ENCODE data around the gene L3MBTL4.
A peak's percentile ranks its signal among the peaks of the same experiment; 100 is the strongest.
"Not testable (repeated sequence)": the region's sequence is repeated elsewhere in the genome, so short reads cannot be mapped to it uniquely, and the experiment has no call there.

L3MBTL4 gene

DNA sequence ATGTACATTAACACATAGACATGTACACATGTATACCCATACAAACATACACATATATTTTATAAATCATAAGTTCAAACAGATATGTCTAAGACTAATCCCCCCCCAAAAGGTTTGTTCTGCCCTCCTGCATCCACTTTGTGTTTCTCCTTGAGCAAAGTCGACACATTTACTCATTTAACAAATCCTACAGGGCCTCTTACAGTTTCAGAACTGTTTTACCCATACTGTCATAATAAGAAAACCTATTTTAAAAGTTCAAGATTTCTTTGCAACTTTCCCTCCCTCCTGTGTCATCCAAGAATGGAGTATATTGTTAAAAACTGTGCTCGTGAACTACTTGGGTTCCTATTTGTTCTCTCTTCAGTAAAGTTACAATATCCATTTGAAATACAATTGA, 166.7 kb downstream of the L3MBTL4 start:
- DNase-seq = no peak

DNA sequence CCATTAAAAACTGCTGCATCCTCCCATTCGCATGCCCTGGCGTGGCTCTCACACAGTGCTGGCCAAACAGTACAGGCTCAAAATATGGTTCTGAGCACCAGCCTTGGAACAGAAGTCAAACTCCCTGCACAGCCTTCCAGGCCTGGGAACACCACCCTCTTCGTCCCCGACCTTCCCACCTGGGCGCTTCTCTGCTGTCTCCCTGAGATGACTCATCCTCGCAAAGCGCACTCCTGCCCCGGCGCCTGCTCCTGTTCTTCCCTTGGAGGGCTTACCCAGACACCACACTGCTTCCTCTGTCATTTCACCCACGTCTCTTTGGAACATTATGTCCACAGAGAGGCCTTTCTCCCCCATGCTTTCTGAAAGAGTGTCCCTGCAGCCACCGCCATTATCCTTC, 172.7 kb downstream of the L3MBTL4 start:
- no peak for DNase-seq

DNA sequence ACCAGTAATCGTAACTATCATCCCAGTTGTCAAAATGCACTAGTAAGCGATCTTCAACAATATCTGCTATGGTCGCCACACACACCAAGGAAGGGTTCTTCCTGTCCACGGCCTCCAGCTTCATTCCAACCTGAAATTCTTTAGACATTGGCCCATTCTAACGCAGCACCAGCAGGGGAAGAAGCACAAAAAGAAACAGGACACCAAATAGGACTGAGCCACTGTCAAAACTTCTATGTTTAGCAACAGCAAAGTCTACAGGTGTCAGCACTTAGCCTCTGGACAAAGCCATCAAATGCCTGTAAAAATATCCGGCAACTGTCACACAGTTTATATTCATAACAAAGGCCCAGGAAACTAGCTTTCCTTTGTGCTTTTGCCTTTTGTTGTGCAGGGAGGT, 175.0 kb downstream of the L3MBTL4 start:
- no peak for DNase-seq

DNA sequence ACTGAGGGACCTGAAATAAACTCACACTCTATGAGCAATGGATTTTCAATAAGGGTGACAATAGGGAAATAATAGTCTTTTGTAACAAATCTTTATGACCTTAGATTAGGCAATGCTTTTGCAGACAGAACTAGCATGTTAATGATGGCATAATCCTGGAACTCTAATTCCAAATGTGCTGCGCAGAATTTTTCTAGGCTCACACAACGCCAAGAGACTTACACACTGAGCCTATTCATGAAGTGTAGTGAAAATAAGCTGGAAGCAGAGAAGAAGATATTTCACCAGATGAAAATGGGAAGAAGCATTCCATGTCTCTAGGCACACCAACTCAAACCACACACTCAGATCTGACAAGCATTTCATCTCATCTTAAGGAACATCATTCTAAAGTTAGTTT, 178.5 kb downstream of the L3MBTL4 start:
- DNase-seq = no peak

DNA sequence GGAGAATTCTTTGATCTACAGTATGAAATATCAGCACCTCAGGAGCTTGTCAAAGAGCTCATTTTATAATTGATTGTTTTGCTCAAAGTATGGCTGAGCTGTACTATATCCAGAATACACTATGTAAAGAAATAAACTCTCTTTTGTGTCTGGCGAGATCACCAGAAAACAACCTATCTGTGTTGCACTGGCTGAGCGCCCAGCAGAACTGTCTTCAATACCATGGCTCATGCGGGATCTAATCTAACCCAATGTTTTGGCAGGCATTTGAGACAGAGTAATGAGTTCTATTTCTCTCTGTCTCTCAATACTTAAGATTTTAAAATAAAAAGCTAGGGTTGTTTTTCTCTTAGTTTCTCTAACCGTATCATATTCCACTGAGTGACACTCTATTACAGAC, 192.4 kb downstream of the L3MBTL4 start:
- DNase-seq = no peak

DNA sequence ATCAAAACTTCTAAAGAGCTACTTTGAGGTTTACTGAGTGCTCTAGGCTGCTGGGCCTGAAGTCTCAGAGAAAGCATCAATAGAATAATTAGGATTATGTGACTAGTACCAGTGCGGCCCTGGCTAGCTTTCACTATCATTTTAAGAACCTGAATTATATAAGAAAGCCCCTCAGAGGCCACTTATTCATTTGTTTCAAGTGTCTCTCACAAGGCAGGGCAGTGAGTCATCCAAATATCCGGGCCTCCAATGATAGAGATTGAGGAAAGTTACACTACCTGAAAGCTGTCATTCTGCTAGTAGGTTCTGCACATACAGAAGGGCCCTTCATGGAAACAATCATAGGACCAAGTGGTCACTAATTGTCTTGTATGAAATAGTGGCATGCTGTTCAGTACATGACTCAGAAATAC, 193.1 kb downstream of the L3MBTL4 start:
- DNase-seq = no peak

DNA sequence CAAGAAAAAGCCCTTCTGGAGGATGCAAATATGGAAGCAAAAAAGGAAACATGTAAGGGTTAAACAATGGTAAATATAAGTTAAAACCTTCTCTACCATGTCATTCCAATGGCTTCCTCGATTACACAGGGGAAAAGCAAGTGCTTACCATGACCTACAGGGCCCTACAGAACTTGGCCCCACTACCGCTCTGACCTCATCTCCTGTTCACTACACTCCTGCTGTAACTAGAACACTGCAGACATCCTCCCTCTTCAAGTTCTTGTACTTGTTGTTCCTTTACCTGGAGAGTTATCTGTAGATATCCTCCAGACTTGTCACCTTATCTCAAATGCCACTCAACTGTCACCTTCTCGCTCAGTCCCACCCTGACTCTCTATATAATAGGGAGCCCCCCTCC, 194.6 kb downstream of the L3MBTL4 start:
- no peak for DNase-seq

DNA sequence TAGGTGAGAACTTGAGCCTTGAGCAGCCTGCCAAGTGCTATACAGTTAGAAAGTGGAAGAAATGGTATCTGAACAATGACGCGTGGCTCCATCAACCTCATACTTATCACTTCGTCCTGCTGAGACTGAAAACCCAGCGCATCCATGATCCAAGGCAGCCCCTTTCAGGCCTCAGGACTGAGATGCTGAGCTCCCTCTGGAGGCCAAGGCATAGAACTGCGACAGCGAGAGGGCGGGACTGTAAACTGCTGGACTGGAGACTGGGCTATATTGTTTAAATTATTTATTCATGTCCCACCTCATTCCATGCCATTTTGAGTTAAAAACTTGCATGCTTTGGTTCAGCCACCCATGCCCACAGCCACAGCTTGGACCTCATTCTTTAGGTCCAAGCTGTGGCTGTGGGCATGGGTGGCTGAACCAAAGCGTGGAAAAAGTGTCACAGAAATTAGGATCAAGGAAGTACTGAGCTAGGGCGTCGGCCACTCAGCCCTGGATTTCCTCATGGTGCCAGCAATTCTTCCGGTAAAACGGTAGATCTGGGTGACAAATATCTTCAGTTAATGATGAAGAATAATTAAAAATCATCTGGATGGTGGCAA, 195.5 kb downstream of the L3MBTL4 start:
- peak; percentile 69 for DNase-seq

DNA sequence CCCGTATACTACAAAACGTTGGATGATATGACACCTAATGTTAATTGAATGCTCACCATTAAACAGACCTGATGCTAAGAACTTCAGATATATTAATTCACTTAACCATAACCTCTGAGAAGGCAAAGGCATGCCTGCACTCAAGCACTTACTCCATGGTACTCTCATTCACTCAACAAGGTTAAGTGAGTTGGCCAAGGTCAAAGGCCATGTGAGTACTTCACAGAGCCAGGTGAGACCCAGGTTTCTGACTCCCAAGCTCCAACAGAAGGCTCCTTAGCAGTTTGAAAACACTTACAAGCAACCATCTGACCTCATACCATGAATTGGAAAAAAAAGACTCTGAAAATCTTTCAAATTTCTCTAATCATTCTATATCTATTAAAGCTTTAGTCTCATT, 198.8 kb downstream of the L3MBTL4 start:
- no peak for DNase-seq

DNA sequence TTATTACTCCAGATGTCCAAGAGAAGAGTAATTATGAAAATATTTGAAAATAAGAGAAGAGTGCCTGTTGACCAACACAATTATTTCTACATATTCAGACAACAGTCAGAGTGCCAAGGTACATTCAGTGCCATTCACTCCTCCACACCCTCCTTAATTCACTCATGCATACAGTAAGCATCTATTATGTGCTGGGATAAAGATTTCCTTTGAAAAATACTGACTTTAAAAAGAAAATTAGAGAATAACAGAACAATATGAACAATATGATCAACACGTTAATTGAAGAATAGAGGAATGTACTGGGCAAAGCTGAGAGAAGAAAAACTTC, 203.6 kb downstream of the L3MBTL4 start:
- no peak for DNase-seq

DNA sequence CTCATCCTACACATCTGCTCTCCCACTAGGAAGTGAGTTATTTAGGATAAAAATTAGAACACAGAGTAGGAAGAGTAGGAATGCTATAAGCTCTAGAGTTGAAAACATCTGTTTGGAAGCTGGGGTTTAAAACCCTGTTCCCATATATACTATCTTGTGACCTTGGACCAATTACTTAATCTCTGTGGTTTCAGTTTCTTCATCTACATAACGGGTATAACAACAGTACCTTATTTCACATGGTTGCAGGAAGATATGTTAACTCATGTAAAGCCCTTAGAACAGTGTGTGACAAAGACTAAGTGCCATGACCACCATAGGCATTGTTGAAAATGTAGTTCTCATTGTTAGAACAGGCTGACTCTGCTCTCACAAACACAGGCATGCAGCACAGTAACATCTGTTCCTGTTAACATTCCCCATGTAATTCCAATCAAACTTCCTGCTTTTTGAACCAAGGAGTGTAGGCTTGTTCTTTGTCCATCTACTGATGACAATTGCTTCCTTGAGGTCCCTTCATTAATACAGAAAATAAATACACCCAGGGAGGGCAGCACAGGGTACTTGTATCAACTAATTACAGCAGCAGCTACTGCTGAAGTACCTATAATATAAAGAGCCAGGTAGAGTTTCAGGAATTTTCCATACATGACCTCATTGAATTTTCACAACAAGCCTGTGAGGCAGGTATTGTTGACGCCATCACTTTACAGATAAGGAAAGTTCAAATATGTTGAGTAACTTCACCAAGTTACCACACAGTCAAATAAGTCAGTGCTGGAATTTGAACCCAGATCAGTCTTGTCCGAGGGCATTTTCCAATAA, 204.2 kb downstream of the L3MBTL4 start:
- no peak for DNase-seq

DNA sequence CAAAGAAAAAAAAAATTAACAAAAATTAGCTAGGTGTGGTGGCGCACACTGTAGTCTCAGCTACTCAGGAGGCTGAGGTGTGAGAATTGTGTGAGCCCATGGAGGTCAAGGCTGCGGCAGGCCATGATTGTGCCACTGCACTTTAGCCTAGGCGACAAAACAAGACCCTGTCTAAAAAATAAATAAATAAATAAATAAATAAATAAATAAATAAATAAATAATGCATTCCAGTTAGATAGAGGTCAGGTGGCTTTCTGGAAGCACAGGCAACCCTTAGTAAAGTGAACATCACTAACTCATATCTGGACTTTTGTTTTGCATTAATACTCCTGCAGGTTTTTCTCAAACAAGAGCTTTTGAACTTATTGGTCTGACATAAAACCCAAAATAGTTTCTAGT, 206.8 kb downstream of the L3MBTL4 start:
- DNase-seq = no peak

DNA sequence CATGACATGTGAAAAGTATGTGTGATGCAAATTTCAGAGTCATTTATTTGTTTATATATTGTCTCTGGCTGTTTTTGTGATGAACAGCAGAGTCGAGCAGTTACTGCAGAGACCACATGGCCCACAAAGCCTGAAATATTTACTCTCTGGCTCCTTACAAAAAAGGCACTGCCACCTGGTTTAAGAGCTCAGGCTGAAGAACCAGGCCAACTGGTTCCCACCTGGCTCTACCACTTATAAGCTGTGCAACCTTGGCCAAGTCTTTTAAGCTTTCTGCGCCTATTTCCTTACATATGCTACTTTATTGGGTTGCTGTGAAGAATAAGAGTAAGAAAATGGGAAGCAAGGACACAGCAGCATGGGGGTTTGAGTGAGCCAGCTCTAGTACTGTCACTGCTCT, 207.6 kb downstream of the L3MBTL4 start:
- no peak for DNase-seq

DNA sequence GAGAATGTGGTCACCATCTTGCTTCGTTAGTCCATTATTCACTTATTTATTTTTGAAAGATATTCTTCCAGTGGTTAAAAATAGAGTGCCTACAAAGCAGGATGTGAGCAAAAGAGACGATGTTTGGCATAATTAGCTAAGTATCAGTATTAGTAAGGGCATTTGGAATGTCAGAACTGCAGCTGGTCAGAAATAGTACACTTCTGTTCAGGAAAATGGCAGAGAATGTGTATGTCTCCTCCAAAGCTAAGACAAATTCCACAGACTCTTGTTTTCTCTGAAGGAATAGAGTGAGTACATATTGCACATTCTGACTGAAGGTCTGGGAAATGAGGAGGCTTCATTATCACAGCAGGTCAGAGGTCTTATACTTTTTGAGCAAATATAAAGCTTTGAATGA, 209.0 kb downstream of the L3MBTL4 start:
- DNase-seq = no peak

DNA sequence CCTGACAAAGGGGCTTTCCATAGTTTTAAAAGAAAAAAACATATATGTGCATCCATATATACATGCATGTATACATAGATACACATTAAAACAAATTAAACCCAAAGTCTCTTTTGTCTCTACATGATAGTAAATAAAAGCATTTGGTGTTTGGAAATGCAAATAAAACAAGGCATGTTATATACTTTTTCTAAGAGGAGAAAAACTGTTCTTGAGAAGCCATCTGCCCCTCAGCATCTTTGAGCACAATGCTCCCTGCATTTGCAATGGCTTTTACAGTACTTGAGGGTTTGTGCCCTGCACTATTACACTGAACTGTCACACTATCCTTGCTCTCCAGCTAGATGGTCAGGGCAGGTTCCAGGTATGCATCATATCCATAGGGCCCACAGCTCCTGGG, 210.2 kb downstream of the L3MBTL4 start:
- no peak for DNase-seq

DNA sequence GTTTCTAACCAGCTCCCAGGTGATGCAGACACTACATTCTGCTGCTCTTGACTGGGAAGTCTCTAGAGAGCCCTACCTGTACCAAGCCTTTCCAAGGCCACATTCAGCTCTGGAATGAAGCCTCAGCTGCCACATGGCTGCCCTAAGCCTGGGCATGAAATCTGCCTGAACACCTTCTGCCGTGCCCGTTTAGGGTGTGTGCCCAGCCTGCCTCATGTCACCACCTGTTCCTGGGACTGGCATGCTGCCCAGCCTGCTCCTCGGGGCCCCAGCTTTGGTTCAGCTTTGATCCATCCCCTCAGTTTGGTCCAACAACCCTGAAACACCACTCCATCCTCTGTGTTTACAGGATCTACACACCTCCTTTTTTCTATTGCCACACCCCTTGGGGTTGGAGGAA, 210.9 kb downstream of the L3MBTL4 start:
- no peak for DNase-seq

DNA sequence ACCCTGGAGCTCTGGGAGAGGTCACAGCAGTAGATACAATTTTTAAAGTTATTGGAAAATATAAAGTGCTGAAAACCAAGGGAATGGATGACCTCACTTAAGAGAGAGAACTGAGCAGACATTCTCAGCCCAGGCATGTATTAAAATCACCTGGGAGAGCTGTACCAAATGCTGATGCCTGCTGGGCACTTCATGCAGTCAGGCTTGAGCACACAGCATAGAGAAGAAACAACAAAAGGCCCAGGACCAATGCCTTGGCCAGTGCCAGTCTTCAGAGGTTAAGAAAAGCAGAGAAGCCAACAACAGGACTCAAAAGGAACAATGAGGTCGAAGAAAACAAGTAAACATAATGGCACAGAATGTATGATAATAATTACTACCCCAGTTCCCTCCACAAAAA, 211.8 kb downstream of the L3MBTL4 start:
- DNase-seq = no peak

DNA sequence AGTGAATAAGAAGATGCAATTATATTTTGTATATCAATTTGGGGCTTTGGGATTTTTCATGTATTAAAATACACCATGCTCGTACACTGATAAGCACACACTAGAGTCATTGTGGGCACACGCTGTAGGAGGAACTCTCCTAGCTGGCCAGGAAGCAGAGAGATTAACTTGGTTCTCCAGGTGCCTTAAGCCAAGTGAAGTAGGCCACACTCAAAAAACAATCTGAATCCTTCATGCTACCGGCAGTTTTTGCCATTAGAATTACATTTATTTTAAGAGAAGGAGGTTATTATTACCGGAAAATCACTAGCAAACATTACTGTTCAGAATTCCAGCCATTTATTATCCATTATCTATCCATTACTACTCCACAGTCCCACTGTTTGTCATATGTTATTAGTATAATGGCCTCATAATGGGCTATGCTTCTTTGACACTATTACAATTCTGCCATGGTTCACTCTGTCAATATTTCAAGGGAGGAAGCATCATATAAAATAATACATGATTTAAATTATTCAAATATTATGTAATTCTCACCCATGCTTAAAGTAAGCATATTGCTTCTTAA, 214.4 kb downstream of the L3MBTL4 start:
- no peak for DNase-seq

DNA sequence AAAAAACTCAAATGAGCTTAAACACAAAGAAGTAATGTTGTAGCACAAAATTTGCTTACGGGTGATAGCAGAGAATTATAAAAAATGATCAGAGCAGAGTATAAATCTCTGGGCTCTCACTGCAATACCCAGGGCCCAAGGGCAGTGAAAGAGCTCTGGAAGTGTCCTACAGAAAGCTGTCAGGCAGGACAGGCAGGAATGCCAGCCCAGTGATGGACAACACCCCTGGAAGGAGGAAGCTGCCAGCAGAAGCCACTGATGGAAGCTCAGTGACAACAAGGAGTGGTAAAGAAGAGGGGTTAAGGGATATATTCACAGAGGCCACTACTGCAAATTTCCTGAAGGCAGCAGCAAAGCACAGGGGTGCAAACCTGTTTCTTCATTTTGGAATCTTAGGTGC, 214.9 kb downstream of the L3MBTL4 start:
- DNase-seq = no peak

DNA sequence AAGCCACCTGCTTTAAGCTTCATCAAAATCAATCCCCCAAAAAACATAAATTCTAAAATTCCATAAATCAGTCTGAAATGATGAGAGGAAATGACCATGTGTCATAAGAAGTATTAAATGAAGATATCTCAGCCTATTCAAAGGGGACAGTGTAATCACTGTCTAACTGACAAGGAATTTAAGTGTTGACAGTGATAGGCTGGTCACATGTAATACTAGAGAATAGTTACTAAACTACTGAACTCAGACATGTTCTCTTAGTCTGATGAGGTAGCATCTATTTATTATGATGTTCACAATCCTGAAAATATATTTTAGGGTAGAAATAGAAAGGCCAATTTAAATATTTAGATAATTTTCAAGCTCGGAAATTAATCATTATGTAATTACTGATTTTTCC, 216.1 kb downstream of the L3MBTL4 start:
- DNase-seq = no peak

DNA sequence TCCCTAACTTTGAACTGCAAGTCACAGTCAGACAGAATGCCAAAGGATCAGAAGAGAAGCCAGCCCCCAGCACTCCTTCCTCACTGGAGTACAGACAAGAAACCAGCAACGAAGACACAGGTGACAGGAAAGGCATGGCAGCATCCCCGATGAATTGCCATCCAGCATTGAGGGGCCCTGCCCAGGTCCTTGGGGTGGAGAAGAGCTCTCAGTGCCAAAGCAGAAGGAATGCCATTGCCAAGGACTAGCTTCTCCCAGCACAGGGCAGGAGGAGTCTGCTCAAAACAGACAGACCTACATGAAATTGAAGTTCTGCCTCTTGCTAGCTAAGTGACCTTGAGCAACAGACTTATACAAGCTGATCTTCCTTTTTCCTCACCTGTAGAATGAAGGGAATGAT, 220.1 kb downstream of the L3MBTL4 start:
- DNase-seq = no peak

DNA sequence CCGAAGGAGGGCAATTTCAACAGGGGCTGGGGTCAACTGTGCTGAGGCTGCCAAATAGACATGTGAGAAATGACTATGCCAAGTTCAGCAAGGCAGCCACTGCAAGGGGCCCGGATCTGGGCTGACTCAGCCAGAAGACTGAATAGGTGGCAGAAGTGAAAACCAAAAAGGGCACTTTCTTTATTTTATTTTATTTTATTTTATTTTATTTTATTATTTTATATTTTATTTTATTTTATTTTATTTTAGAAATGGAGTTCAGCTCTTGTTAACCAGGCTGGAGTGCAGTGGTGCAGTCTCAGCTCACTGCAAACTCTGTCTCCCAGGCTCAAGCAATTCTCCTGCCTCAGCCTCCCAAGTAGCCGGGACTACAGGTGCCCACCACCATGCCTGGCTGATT, 228.9 kb downstream of the L3MBTL4 start:
- DNase-seq = not testable (repeated sequence)

DNA sequence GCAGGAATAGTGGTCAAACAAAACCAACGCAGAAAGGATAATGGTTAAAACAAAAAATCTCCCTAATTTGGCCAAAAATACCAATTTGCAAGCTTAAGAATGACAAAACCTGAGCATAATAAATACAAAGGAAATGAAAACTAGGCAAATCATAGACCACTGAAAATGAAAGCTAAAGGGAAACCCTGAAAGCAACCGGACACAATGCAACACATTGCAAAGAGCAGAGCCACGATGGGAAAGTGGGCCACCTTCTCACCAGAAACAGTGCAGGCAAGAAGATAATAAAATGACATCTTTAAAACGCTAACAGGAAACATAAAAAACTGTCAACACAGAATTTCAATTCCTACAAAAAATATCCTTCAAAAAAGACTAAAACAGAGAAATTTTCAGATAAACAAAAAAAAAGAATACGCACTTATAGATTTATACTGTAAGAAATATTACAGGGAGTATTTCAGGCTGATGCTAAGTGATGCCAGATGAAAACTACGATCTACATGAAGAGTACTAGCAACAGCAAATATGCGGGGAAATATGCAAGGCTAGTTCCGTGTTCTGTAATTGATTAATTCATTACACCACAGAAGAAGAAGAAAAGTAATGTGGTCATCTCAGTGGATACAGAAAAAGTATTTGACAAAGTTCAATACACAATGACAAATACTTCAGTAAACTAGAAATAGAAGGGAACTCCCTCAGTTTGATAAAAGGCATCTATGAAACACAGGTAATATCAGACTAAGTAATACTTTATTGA, 239.5 kb downstream of the L3MBTL4 start:
- DNase-seq = no peak

DNA sequence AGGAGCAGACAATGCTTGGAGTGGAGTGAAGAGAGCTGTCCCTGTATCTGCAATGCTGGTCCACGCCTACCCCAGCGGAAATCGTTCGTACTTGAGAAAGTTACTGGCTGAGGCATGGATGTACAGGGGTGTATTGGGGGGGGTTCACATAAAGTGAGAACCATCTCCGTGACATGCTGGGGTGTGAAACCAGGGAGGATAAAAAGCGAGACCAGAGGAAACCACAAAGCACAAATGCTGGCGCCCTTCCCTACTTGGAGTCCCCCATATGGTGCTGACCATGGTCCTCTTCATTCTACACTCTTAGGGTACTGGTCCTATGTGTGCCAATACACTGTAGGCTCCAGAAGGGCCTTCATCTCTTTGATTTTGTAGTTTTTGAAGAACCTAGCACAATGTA, 244.1 kb downstream of the L3MBTL4 start:
- DNase-seq = no peak
